SW 1271 (cell line): ENCODE results near the gene TCEA2.
"Not testable (repeated sequence)": the region's sequence is repeated elsewhere in the genome, so short reads cannot be mapped to it uniquely, and the experiment has no call there.

Experiments
- DNase-seq, 2 experiments: peaks; one replicate each; lab custom pipeline; 2025; lab: John Stamatoyannopoulos, UW

TCEA2 gene

DNA sequence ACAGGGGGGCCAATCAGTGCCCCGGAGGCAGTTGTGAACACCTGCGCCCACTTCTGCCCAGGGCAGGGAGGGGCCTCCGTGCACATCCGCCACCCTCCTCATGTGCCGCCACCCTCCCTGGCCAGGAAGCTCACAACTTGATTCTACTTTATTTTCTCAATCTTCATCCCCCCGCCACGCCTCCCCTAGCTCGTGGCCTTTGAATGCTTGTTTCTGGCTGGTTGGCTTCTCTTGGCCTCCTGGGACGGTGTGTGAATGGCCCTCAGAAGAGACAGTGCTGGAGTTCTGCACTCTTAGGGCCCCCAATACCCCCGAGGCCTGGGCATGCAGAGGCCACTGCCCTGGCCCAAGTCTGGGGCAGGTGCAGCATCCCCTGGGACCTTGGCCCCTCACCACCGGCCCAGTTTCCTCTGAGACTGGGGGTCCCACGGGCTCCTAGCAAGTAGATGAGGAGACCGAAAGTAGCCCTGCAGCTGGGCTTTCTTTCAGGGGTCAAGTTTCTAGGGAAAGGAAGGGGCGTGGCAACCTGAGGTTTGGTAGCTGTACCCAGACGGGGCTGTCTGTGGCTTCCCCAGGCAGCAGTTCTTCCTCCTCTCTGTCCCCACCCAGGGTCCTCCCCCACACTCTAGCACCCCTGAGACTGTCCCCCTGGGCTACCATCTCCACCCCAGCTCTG lies 15.0 kb downstream of the TCEA2 start:
- DNase-seq = no peak

GRCh38 chr20:64078934-64079272 lies 15.9 kb downstream of the TCEA2 start:
- no peak for DNase-seq

DNA sequence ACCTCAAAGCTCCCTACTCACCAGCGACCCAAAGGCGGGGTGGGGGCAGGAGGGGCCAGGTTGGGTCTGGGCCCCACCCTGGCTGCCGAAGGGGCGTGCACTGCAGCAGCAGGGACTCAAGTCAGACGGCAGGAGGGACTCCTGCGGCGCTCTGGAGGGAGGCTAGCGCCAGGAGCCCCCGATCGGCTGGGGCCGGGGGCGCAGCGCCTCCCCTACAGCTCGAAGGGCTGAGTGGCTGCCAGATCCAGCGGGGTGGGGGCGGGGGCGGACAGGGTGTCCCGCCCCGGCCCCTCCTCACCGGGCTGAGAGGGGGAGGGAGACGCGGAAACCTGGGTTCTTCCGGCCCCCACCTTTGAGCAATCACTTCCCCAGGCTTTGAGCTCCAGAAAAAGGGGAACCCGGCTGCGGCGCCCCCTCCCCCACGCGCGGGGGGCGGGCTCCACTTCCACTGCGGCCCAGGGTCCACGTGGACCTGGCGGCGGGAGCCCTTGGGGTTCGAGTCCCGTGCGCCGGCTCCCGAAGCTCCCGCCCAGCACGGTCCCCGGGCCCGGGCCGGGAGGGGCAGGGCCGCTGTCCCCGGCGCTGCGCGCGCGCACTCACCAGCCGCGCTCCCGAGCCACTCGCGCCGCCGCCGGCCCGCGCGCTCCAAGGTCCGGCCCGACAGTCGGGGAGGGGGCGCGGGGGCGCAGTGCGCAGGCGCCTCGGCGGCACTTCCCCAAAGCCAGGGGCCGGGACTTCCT lies 16.4 kb downstream of the TCEA2 start, which contains the start of gene RGS19:
Gene RGS19 (minus strand): TSS at position 246 of the 740 bp plus-strand sequence. CDS start 2,632 bp downstream, outside the sequence.
- DNase-seq = peak; percentile 43 to 58

- no peak for DNase-seq
Observed at GRCh38 chr20:64080013-64080812, 17.2 kb downstream of the TCEA2 start, which contains the start of gene OPRL1. OPRL1 (plus strand) TSS chr20:64080082; CDS start chr20:64092721, 12,639 bp downstream.

GRCh38 chr20:64080813-64081623 lies 18.0 kb downstream of the TCEA2 start:
- DNase-seq = no peak

GRCh38 chr20:64081624-64081964 lies 18.6 kb downstream of the TCEA2 start:
- no peak for DNase-seq

GRCh38 chr20:64082126-64082731 lies 19.2 kb downstream of the TCEA2 start:
- DNase-seq = no peak

- DNase-seq = peak in 1 of 2 experiments; percentile 21
Observed at GRCh38 chr20:64082820-64083377, 19.9 kb downstream of the TCEA2 start.

GRCh38 chr20:64083378-64083803 lies 20.4 kb downstream of the TCEA2 start:
- peak; percentile 65 to 78 for DNase-seq

- no peak for DNase-seq
Observed at GRCh38 chr20:64083804-64084684, 21.0 kb downstream of the TCEA2 start, which contains the start of gene LKAAEAR1. LKAAEAR1 (minus strand) TSS chr20:64084398; CDS start chr20:64084219, 179 bp downstream.

DNA sequence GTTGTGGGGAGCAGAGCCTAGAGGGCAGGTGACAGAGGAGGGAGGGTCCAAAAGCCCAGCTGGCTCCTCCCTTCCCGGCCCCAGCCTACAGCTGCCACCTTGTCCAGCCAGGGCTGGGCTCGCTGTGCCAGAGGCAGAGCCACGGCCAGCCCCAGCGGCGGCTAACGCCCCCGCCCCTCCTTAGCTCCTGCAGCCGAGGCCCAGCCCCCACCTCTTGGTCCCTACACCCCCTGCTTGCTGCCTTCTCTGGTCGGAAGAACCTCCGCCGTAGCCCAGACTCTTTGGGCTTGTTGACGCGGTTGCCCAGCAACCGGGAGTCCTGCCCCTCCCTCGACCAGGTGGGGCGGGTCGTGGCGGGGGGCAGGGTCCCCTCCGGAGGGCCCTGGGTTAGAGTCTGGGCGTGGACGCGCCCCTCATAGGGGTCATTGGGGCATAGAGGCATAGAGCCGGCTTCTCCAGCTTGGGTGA lies 21.7 kb downstream of the TCEA2 start:
- no peak for DNase-seq

GRCh38 chr20:64086801-64087200 lies 23.8 kb downstream of the TCEA2 start:
- DNase-seq = no peak

DNA sequence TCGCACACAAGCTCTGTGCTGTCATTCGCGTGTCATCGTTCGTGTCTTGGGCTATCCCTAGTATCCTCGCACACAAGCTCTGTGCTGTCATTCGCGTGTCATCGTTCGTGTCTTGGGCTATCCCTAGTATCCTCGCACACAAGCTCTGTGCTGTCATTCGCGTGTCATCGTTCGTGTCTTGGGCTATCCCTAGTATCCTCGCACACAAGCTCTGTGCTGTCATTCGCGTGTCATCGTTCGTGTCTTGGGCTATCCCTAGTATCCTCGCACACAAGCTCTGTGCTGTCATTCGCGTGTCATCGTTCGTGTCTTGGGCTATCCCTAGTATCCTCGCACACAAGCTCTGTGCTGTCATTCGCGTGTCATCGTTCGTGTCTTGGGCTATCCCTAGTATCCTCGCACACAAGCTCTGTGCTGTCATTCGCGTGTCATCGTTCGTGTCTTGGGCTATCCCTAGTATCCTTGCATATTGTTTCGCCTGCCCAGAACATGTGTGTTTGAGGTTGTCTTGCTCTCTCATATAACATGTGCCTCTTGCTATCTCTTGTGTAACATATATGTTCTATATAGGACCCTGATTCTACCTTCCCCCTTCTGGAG lies 24.3 kb downstream of the TCEA2 start:
- DNase-seq = not testable (repeated sequence)

- DNase-seq = not testable (repeated sequence)
Observed at GRCh38 chr20:64088586-64088985, 25.6 kb downstream of the TCEA2 start.

GRCh38 chr20:64090165-64090564 lies 27.2 kb downstream of the TCEA2 start:
- no peak for DNase-seq

DNA sequence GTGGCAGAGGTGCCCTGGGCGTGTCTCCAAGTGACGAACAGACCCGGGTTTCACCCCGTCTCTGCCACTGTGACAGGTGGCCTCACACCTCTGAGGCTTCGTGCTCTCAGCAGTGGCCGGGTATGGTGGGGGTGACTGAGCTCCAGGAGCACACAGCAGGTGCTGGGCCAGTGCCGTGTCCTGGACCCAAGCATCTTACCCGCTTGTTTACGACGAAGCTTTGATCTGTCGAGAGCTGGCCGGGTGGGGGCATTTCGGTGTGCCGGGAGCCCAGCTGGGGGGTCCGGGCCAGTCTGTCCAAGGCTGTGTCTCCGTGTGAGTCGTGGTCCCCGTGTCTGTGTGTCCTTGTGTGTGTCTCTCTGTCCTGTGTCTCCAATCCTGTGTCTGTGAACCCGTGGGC lies 28.3 kb downstream of the TCEA2 start:
- DNase-seq = no peak

GRCh38 chr20:64091770-64092169 lies 28.8 kb downstream of the TCEA2 start:
- DNase-seq = no peak

GRCh38 chr20:64092258-64093012 lies 29.4 kb downstream of the TCEA2 start:
- DNase-seq = no peak
